Gastrocnemius medialis (tissue), 4 donors: ENCODE measurements around the gene CARD11.

Experiments
- CTCF ChIP-seq, 5 experiments: fragments of 450-650 bp in 3 of 5; fragments of 200-600 bp in 2 of 5; sonication (generic) in 2 of 5; IDR thresholded peaks in 4 of 5; conservative IDR thresholded peaks in 1 of 5; 1 replicate in 4 of 5; 2 replicates in 1 of 5; pipeline ENCODE4 v1.5.1; 2016 to 2019; ENCODE audit warnings: antibody characterized with exemption in 5 of 5, mild to moderate bottlenecking in 3 of 5, moderate library complexity in 3 of 5
- POLR2A ChIP-seq, 2 donors: fragments of 450-650 bp; IDR thresholded peaks; one replicate each; pipeline ENCODE4 v1.6.1; 2017; ENCODE audit warnings: antibody characterized with exemption in 2 of 2, mild to moderate bottlenecking in 2 of 2, moderate library complexity in 2 of 2

- TF ChIP-seq POLR2A (IDR thresholded peaks at IDR 0.05) (no peak), CTCF (IDR thresholded peaks at IDR 0.05 in 4 of 5, conservative IDR thresholded peaks at IDR 0.05 in 1 of 5) (no peak)
These were observed 104.3 kb downstream of the CARD11 start for GRCh38 chr7:2939193-2939885.
